Measurements from ENCODE around the gene ABLIM3. TPM values are rescaled to one million over a fixed set of nuclear protein-coding genes. Genes with fewer than 3 reads are reported as not detected.

Gene ABLIM3
- total and polyA plus RNA-seq, 2 experiments from 2014 or later = 1.1 to 2.1 TPM

DNA sequence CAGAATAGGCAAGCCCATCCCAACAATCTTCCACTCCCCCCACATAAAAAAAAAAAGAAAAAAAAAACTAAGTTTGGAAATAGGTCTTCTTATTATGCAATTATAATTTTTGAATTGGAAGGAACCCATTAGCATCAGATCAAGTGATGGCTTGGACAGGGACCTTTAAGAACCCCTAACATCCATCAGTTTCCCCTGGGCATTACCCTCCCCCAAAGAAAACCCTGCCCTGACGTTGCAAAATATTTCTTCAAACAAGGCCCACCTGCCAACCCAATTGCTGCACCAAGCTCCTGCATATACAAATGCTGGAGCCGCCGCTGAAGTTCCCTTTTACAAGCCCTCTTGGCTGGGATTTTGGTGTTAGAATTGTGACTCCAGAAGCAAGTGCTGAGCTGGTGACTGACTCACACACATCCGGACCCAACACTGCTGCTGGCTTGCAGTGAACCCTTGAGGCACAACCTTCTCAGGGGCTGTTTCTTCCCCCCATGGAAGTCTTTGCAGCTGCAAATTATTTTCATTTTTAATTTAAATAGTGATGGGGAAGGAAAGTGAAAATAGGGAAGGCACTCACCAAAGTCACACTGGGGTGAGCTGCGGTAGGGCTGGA lies 74.3 kb downstream of the ABLIM3 start:
- H3K4me3 ChIP-seq = no peak overlapping the region
- no peaks in the 10 kb centered on the region for H3K36me3 ChIP-seq
- no peaks in the 10 kb centered on the region for H3K9me3 ChIP-seq (ENCODE audit: low read depth)
- DNase-seq (ENCODE audit: low read depth in 1 of 2, low spot score in 1 of 2) = peak in 1 of 2 donors; percentile 30
- H3K27me3 ChIP-seq = no peaks in the 10 kb centered on the region
- no peak overlapping the region for H3K27ac ChIP-seq
- no peak for TF ChIP-seq CTCF (IDR thresholded peaks at IDR 0.05; ENCODE audit: low read depth, low read length)
- H3K4me1 ChIP-seq (ENCODE audit: low read depth) = no peaks in the 10 kb centered on the region

DNA sequence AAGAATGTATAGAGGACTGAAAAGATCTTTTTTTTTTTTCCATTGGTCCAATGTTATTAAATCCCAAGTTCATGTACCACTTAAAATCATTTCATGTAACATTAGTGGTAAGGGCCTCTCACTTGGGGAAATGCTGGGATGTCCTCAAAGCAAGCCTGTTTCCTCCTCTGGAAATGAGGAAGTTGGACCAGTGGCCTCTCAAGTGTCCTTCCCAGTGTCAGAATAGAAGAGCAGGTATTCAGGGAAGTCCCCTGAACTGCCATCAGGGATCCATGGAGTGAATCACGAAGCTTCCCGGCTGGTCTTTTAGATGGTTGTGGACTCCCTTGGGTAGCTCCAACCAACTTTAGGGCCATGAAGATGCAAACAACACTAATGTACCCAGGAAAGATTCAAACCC lies 75.2 kb downstream of the ABLIM3 start:
- Histone ChIP-seq H3K27ac (no peak overlapping the region), H3K4me3 (no peak overlapping the region), H3K9me3 (ENCODE audit: low read depth) (no peaks in the 10 kb centered on the region), H3K4me1 (ENCODE audit: low read depth) (no peaks in the 10 kb centered on the region), H3K36me3 (no peaks in the 10 kb centered on the region), H3K27me3 (no peaks in the 10 kb centered on the region)
- no peak for TF ChIP-seq CTCF (IDR thresholded peaks at IDR 0.05; ENCODE audit: low read depth, low read length)
- DNase-seq (ENCODE audit: low read depth in 1 of 2, low spot score in 1 of 2) = no peak

DNA sequence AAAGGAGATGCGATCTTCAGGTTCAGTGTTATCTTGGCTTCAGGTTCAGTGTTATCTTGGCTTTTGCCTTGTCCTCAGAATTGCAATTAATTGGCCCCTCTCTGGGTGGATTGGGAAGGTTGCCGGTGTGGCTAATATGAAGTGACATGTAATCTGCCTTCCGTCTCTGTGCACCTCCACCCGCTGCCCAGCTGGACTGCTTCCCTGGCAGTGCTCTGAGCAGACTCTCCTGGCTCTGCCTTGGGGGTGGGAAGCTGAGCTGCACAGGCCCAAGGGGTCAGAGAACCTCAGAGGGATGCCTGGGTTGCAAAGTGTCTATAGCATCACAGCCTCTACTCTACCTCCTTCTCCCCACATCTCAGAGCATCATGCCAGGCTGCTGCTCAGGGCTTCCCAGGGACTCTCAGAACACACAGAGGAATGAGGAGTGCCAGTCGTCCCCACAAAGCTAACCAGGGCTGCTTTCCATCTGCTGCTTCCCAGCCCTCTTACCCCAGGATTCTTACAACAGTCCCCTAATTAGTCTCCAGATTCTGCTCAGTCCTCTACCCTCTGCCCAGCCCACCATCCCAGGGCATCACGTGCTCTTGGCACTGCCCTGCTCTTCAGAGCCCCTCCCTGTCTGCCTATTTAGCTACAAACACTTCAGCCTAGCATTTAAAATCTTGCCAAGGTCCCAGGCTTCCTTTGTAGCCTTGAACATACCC lies 76.0 kb downstream of the ABLIM3 start:
- Histone ChIP-seq H3K27me3 (no peaks in the 10 kb centered on the region), H3K36me3 (no peaks in the 10 kb centered on the region), H3K9me3 (ENCODE audit: low read depth) (no peaks in the 10 kb centered on the region), H3K27ac (no peak overlapping the region), H3K4me3 (no peak overlapping the region), H3K4me1 (ENCODE audit: low read depth) (no peaks in the 10 kb centered on the region)
- TF ChIP-seq CTCF (IDR thresholded peaks at IDR 0.05; ENCODE audit: low read depth, low read length) = no peak
- no peak for DNase-seq (ENCODE audit: low read depth in 1 of 2, low spot score in 1 of 2)

DNA sequence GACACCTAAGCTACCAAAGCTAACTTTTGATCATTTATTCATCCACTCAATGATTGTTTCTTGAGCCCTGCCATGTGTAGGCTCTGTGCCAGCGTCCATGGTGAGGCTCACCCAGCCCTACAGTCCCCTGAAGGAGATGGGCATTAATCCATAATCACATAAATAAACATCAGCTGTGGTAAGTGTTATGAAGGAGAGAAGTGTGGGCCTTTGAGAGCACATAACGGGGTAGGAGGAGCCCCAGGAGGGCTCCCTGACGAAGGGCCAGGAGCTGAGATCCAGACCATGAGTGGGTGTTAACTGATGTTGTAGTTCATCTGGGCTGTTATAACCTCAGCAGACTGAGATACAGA lies 76.5 kb downstream of the ABLIM3 start:
- TF ChIP-seq CTCF (IDR thresholded peaks at IDR 0.05; ENCODE audit: low read depth, low read length) = no peak
- no peaks in the 10 kb centered on the region for H3K4me1 ChIP-seq (ENCODE audit: low read depth)
- no peaks in the 10 kb centered on the region for H3K36me3 ChIP-seq
- no peak overlapping the region for H3K4me3 ChIP-seq
- no peak for DNase-seq (ENCODE audit: low read depth in 1 of 2, low spot score in 1 of 2)
- no peak overlapping the region for H3K27ac ChIP-seq
- H3K9me3 ChIP-seq (ENCODE audit: low read depth) = no peaks in the 10 kb centered on the region
- H3K27me3 ChIP-seq = no peaks in the 10 kb centered on the region

DNA sequence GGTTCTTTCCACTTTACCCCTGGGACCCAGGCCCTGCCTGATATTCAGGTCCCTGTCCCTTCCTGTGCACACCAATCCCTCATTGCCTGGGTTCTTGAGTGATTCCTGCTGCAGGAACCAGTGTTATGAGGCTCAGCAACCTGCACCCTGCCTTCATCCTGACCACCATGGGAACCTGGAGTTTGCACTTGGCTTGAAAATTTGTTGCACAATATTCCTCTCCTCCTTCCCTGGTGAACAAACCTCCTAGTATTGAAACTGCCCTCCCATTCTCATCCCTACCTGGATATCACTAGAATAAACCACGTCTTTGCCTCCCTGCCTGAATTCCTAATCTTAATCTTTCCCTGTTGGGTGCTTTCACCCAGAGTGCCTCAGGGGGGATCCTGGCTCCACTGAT lies 78.3 kb downstream of the ABLIM3 start:
- H3K27ac ChIP-seq = no peak overlapping the region
- no peak for DNase-seq (ENCODE audit: low read depth in 1 of 2, low spot score in 1 of 2)
- no peak overlapping the region for H3K4me3 ChIP-seq
- H3K4me1 ChIP-seq (ENCODE audit: low read depth) = no peaks in the 10 kb centered on the region
- H3K36me3 ChIP-seq = no peaks in the 10 kb centered on the region
- H3K27me3 ChIP-seq = no peaks in the 10 kb centered on the region
- no peak for TF ChIP-seq CTCF (IDR thresholded peaks at IDR 0.05; ENCODE audit: low read depth, low read length)
- no peaks in the 10 kb centered on the region for H3K9me3 ChIP-seq (ENCODE audit: low read depth)
